ENCODE data around the gene TEX2. TPM values are rescaled to one million over a fixed set of nuclear protein-coding genes. Genes with fewer than 3 reads are reported as not detected.
A peak's percentile ranks its signal among the peaks of the same experiment; 100 is the strongest.

The TEX2 gene
- total RNA-seq (2021; ENCODE audit: unreplicated experiment) (20.1 TPM), Bru-seq, nascent RNA (percentile 57 among the genes with signal in this experiment), BruChase-seq, experiment 1, labeled RNA remaining after a 2-hour chase (percentile 55 among the genes with signal in this experiment), BruChase-seq, experiment 2, labeled RNA remaining after a 6-hour chase (percentile 63 among the genes with signal in this experiment)
- polyA plus RNA-seq (2012; ENCODE audit: insufficient read length), result 10.8 TPM
- long read RNA-seq, full-length matches to known transcripts, result 8 of 36 reads
- long read RNA-seq, partial matches to known transcripts, result 24 of 36 reads
- long read RNA-seq, other reads (novel, unspliced or antisense), result 4 of 36 reads

- in situ Hi-C loops (cut with HindIII; ENCODE audit: low pct_unique_long_range_greater_than_20kb, low sequenced_read_pairs), result no loop called here
- no TSS peak for BruUV-seq (replicated peaks)
- ATAC-seq (peak; percentile 97), DNase-seq (ENCODE audit: low read depth, low spot score) (peak; percentile 39)
- Histone ChIP-seq H3K4me3 (ENCODE audit: low read depth in 2 of 2, low read length in 2 of 2) (peak within 1 kb of the TSS; percentile 76 to 81), H3K27me3 (ENCODE audit: control insufficient read depth, insufficient read depth, low read length) (no peaks in the 10 kb centered on the region), H3K27ac (ENCODE audit: low read length) (peak within 1 kb of the TSS; percentile 88), H3K36me3 (ENCODE audit: control insufficient read depth, insufficient read depth, low read length) (peaks cover 2% of the 10 kb centered on the region; the same call in 1 of the 2 replicates), H3K9me3 (ENCODE audit: control insufficient read depth, insufficient read depth, low read depth, low read length) (no peaks in the 10 kb centered on the region), H3K4me1 (ENCODE audit: control insufficient read depth, insufficient read depth, low read length) (peaks cover 4% of the 10 kb centered on the region)
- ChIA-PET POLR2A (interaction anchor here (0.5 kb wide), 1 partner anchor 139 kb away, joined by 4 read pairs; no protein-coding TSS in a partner anchor), CTCF (no interaction called here)
- intact Hi-C loops (cut with micrococcal nuclease; ENCODE audit: unreplicated experiment), result no loop called here
- TF ChIP-seq CTCF (IDR thresholded peaks at IDR 0.05) (no peak), POLR2AphosphoS5 (IDR thresholded peaks at IDR 0.05; ENCODE audit: low read depth, low read length) (no peak), REST (IDR thresholded peaks at IDR 0.05; ENCODE audit: insufficient read depth in 1 of 2, low read depth in 2 of 2, low read length in 1 of 2) (no peak), TCF7L2 (IDR thresholded peaks at IDR 0.05; ENCODE audit: low read depth, low read length) (no peak), SIN3A (IDR thresholded peaks at IDR 0.05; ENCODE audit: borderline replicate concordance, insufficient read depth, low read depth, low read length) (no peak)
These were observed at the start of gene TEX2 for GRCh38 chr17:64263000-64263766. Gene TEX2, minus strand, starts transcription at chr17:64263260. Its CDS starts 49,043 bp downstream, at chr17:64214217.

GRCh38 chr17:64309710-64310109 lies 46.6 kb upstream of the TEX2 start:
- no peaks in the 10 kb centered on the region for H3K36me3 ChIP-seq (ENCODE audit: control insufficient read depth, insufficient read depth, low read length)
- no peak for TF ChIP-seq TCF7L2 (IDR thresholded peaks at IDR 0.05; ENCODE audit: low read depth, low read length)
- TF ChIP-seq CTCF (IDR thresholded peaks at IDR 0.05), result no peak
- no peak for TF ChIP-seq SIN3A (IDR thresholded peaks at IDR 0.05; ENCODE audit: borderline replicate concordance, insufficient read depth, low read depth, low read length)
- no peak for TF ChIP-seq REST (IDR thresholded peaks at IDR 0.05; ENCODE audit: insufficient read depth in 1 of 2, low read depth in 2 of 2, low read length in 1 of 2)
- TF ChIP-seq POLR2AphosphoS5 (IDR thresholded peaks at IDR 0.05; ENCODE audit: low read depth, low read length), result no peak
- in situ Hi-C loops (cut with HindIII; ENCODE audit: low pct_unique_long_range_greater_than_20kb, low sequenced_read_pairs), result no loop called here
- intact Hi-C loops (cut with micrococcal nuclease; ENCODE audit: unreplicated experiment), result no loop called here
- H3K4me1 ChIP-seq (ENCODE audit: control insufficient read depth, insufficient read depth, low read length), result no peaks in the 10 kb centered on the region
- no peak for DNase-seq (ENCODE audit: low read depth, low spot score)
- no TSS peak for BruUV-seq (replicated peaks)
- H3K4me3 ChIP-seq (ENCODE audit: low read depth in 2 of 2, low read length in 2 of 2), result no peak overlapping the region
- CTCF ChIA-PET, result interaction anchor here (0.7 kb wide), 1 partner anchor 109 kb away, joined by 3 read pairs; no protein-coding TSS in a partner anchor
- H3K9me3 ChIP-seq (ENCODE audit: control insufficient read depth, insufficient read depth, low read depth, low read length), result no peaks in the 10 kb centered on the region
- H3K27me3 ChIP-seq (ENCODE audit: control insufficient read depth, insufficient read depth, low read length), result no peaks in the 10 kb centered on the region
- ATAC-seq, result no peak
- H3K27ac ChIP-seq (ENCODE audit: low read length), result no peak overlapping the region
- POLR2A ChIA-PET, result no interaction called here

Measured in Panc1 (cell line).